ENCODE results near the gene PJVK.

PJVK gene

DNA sequence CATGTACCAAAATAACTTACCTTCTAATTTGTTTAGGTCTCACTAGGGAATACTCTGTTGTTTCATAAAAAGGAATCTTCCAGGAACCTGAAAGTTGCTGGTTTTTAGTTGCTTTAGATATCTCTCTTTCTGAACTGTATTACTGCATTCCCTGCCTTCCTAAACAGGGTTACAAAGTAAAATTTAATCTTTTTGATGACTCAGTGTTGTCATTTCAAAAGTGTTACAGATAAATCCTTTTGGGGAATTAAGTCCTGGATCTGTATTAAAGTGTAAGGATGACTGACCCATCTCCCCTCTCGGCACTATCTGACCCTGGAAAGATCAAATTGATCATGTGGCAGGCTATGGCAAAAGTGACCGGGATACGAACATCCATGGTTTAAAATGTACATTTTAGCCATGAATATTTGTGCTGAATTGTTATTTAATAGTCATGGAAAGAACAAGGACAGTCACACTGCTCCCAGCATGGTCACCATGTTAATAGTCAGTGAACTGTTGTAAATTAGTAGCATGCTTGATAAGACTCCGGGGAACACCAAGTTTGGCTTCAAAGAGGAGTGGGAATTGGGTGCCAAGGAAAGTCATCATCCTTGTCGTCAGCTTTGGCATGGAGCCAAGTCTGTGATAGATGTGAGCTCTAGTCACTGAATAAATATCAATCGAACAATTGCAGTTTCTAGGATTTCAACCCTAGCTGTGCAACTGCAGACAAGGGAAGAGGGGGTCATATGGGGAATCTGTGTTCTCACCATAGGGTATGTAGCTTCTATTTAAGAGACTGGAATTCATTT, 33.3 kb downstream of the PJVK start:
- Mint-ChIP-seq H3K27ac (no peak overlapping the region), H3K4me1 (ENCODE audit: low read depth) (peaks cover 57% of the 10 kb centered on the region)

DNA sequence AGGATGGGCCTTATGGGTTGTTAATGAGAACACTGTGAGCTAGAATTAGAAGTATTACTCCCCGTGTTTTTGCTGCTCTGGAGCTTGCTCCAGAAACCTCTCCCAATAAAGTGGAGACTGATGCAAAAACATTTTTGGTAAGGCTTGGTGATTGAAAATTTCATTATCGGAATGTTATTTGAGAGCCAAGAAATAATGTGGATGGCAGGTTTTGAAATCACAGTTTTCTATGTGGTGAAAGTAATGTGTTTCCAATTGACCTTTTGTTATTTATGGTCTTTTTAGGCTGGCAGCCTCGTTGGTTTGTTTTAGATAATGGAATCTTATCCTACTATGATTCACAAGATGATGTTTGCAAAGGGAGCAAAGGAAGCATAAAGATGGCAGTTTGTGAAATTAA, 34.2 kb downstream of the PJVK start:
- Mint-ChIP-seq H3K27ac (no peak overlapping the region), H3K27me3 (no peaks in the 10 kb centered on the region), H3K36me3 (peaks cover 19% of the 10 kb centered on the region), H3K4me1 (ENCODE audit: low read depth) (peaks cover 53% of the 10 kb centered on the region), H3K9me3 (ENCODE audit: low read depth) (no peaks in the 10 kb centered on the region), H3K4me3 (no peak overlapping the region)

More for the DNA sequence above, 33.3 kb downstream of the PJVK start:
- H3K27me3 Mint-ChIP-seq: no peaks in the 10 kb centered on the region
- H3K9me3 Mint-ChIP-seq (ENCODE audit: low read depth): no peaks in the 10 kb centered on the region
- no peak overlapping the region for H3K4me3 Mint-ChIP-seq
- H3K36me3 Mint-ChIP-seq: peaks cover 15% of the 10 kb centered on the region

DNA sequence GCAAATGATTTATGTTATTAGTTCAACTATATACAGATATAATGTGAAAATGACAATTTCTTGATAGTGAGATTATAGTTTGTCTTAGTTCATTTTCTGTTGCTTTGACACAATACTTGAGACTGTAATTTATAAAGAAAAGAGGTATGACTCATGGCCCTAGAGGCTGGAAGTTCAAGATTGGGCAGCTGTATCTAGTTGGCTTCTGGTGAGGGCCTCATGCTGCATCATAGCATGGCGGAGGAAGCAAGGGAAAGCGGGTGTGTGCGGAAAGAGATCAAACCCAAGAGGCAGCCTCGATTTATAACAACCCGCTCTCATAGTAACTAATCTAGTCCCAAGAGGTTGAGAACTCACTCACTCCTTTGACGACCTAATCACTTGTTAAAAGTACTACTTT, 40.4 kb downstream of the PJVK start:
- no peak overlapping the region for H3K27ac Mint-ChIP-seq
- peaks cover 13% of the 10 kb centered on the region for H3K4me1 Mint-ChIP-seq (ENCODE audit: low read depth)
- H3K27me3 Mint-ChIP-seq: no peaks in the 10 kb centered on the region
- H3K4me3 Mint-ChIP-seq: no peak overlapping the region
- H3K9me3 Mint-ChIP-seq (ENCODE audit: low read depth): no peaks in the 10 kb centered on the region
- peaks cover 23% of the 10 kb centered on the region for H3K36me3 Mint-ChIP-seq

DNA sequence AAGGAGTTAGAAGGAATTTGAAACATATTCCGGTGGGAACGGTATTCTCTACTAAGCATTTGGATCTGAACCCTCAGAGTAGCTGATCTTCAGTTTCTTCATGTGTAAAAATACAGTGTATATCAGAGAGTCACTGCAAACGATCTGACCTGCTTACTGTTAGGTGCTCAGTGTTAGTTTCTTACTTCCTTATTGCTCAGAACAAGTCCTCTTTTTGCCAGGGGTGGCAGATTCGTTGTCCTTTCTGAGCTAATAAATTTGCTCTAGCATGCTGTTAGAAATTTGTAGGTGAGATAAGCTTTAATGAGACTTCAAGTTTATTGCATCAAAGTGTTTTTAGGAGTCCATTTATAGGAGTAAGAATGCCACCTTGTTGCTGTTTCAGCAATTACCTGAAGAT, 44.9 kb downstream of the PJVK start:
- Mint-ChIP-seq H3K36me3 (peaks cover 12% of the 10 kb centered on the region), H3K27me3 (no peaks in the 10 kb centered on the region), H3K4me1 (ENCODE audit: low read depth) (no peaks in the 10 kb centered on the region), H3K27ac (no peak overlapping the region), H3K4me3 (no peak overlapping the region), H3K9me3 (ENCODE audit: low read depth) (no peaks in the 10 kb centered on the region)

DNA sequence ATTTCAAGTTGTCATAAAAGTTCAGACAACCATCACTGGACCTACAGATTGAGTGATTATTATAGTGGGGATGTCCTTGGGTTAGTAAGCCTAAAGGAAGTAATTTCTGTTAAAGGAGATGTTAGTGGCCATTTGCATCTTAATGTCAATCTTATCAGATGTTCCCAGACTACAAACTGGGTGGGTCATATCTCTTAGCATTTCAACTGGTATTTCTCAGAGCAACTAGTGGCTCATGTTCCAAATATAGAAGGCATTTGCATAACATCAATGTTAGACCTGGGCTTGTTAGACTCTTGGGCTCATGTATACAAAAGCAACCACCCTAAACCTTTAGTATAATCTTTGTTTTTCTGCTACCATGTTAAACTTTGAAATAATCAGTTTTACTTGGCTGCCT, 47.0 kb downstream of the PJVK start:
- Mint-ChIP-seq H3K4me1 (ENCODE audit: low read depth) (no peaks in the 10 kb centered on the region), H3K27ac (no peak overlapping the region), H3K27me3 (no peaks in the 10 kb centered on the region), H3K36me3 (peaks cover 17% of the 10 kb centered on the region), H3K9me3 (ENCODE audit: low read depth) (no peaks in the 10 kb centered on the region), H3K4me3 (no peak overlapping the region)

DNA sequence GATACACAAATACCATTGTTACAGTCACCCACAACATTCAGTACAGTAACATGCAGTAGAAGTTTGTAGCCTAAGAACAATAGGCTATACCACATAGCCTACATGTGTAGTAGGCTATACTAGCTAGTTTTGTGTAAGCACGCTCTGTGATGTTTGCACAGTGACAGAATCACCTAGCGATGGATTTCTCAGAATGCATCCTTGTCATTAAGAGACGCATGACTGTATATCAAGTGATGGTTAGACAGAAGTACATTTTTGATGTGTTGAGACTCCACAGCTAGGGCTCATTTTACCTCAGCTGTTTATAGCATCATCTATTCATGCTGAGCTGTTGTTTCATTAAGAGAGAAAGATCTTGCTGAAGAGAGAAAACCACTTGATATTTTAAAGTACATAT, 48.5 kb downstream of the PJVK start:
- peaks cover 18% of the 10 kb centered on the region for H3K36me3 Mint-ChIP-seq

DNA sequence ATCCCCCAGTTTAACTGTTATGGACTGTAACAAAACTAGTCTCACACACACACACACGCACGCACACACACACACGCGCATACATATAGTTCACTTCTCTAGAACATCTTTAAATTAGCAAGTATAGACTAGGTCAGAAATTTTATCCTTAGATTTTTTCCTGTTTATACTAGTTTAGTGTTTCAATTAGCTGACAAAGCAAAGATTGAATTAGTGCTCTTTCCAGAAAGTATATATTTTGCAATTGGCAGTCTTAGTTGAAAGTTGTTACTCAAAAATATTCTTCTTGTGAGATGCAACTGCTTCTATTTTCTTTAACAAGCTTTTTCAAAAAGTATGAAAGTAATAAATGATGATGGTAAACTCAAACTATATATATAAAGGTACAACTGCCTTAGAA, 51.6 kb downstream of the PJVK start:
- no peak overlapping the region for H3K4me3 Mint-ChIP-seq
- H3K9me3 Mint-ChIP-seq (ENCODE audit: low read depth): no peaks in the 10 kb centered on the region
- no peaks in the 10 kb centered on the region for H3K4me1 Mint-ChIP-seq (ENCODE audit: low read depth)
- no peak overlapping the region for H3K27ac Mint-ChIP-seq
- no peaks in the 10 kb centered on the region for H3K27me3 Mint-ChIP-seq
- peaks cover 13% of the 10 kb centered on the region for H3K36me3 Mint-ChIP-seq

More for the DNA sequence above, 48.5 kb downstream of the PJVK start:
- H3K27me3 Mint-ChIP-seq: no peaks in the 10 kb centered on the region
- no peaks in the 10 kb centered on the region for H3K4me1 Mint-ChIP-seq (ENCODE audit: low read depth)
- no peak overlapping the region for H3K4me3 Mint-ChIP-seq
- H3K9me3 Mint-ChIP-seq (ENCODE audit: low read depth): no peaks in the 10 kb centered on the region
- H3K27ac Mint-ChIP-seq: no peak overlapping the region

DNA sequence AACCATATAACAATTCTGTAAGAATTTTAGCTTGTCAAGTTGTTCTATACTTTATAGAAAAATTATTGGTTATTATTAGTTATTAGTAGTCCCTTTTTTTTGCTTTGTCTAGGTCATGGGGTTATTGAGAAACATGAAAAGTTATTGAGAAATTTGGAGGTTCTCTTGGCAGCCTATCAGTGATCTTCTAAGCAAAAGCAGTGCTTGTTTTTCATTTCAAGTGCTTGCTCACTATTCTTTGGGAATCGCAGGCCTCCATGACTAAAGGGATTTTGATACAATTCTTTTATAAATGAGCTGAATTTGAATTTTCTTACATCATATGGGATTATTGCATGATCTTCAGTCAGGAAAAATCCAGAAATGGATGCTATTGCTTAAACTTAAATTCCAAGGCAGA, 54.9 kb downstream of the PJVK start:
- H3K9me3 Mint-ChIP-seq (ENCODE audit: low read depth): no peaks in the 10 kb centered on the region
- no peak overlapping the region for H3K4me3 Mint-ChIP-seq
- H3K27me3 Mint-ChIP-seq: no peaks in the 10 kb centered on the region
- no peak overlapping the region for H3K27ac Mint-ChIP-seq
- H3K4me1 Mint-ChIP-seq (ENCODE audit: low read depth): no peaks in the 10 kb centered on the region
- H3K36me3 Mint-ChIP-seq: peaks cover 8% of the 10 kb centered on the region

DNA sequence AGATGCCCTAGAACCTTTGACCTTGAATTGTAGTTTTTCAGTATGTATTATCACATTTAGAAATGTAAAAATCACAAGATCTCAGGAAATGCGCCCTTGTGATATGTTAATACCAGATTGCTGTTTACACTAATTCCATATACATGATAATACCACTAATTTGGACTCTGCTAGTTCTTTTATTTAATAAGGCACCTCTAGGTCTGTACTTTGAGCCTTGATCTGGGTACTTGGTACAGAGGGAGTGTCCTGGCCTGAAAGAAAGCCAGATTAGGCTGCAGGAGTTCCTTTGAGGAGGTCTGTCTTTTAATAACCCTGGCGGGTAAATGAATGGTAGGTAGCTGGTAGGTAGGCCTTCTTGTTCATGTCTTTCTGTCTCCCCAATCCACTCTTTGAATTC, 55.3 kb downstream of the PJVK start:
- Mint-ChIP-seq H3K27me3 (no peaks in the 10 kb centered on the region), H3K4me1 (ENCODE audit: low read depth) (no peaks in the 10 kb centered on the region), H3K4me3 (no peak overlapping the region), H3K9me3 (ENCODE audit: low read depth) (no peaks in the 10 kb centered on the region), H3K27ac (no peak overlapping the region), H3K36me3 (peaks cover 8% of the 10 kb centered on the region)

DNA sequence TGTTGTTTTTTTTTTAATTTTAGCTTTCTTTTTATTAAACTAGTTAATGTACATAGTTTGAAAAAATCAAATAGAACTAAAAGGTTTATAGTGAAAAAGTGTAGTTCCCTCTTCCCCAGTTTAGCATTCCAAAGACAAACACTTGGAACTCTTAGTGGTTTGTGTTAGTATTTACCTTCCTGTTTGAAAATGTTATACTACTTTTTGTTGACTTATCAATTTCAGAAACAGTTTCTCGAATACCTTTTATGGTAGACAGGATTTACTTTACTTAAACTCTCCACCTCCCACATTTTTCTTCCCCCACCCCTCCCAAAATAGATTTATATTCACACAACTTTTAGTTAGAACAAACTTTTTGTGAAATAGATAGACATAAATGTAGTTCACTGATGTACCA, 55.8 kb downstream of the PJVK start:
- H3K4me1 Mint-ChIP-seq (ENCODE audit: low read depth): no peaks in the 10 kb centered on the region
- H3K27ac Mint-ChIP-seq: no peak overlapping the region
- peaks cover 5% of the 10 kb centered on the region for H3K36me3 Mint-ChIP-seq
- no peak overlapping the region for H3K4me3 Mint-ChIP-seq
- H3K9me3 Mint-ChIP-seq (ENCODE audit: low read depth): no peaks in the 10 kb centered on the region
- no peaks in the 10 kb centered on the region for H3K27me3 Mint-ChIP-seq

DNA sequence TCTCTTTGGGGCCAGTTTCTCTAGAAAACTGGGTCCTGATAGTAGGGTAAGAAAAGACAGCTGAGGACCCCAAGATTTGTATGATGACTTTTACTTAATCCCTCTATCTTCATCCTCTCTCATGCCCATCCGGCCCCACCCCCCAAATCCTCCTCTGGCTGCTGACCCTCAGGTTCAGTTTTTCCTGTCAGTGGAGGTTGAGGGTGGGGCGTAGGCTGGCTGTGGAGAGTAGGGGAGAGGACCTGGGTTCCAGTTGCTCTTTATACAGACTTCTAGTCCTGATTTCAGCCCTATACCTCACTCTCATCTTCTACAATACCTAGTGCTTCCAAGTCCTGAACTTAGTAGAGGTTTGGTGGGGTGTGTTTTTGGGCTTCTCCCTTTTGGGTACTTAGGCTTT, 57.5 kb downstream of the PJVK start:
- Mint-ChIP-seq H3K27ac (no peak overlapping the region), H3K36me3 (peaks cover 8% of the 10 kb centered on the region), H3K4me1 (ENCODE audit: low read depth) (no peaks in the 10 kb centered on the region), H3K9me3 (ENCODE audit: low read depth) (no peaks in the 10 kb centered on the region), H3K4me3 (no peak overlapping the region), H3K27me3 (no peaks in the 10 kb centered on the region)

DNA sequence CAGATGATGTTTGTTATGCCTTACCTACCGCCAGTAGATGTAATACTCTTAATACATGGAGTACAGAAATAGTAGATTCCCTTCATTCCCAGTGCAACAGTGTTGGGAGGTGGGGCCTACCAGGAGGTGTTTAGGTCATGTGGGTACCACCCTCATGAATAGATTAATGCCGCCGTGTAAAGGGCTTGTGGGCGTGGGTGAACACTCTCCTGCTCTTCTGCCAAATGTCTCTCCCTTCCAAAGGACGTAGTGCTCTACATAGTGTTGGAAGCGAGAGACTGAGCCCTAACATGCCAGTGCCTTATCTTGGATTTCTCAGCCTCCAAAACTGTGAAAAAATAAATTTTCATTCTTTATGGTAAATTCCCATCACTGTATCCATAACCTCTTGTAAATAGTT, 59.2 kb downstream of the PJVK start:
- peaks cover 14% of the 10 kb centered on the region for H3K4me1 Mint-ChIP-seq (ENCODE audit: low read depth)
- H3K36me3 Mint-ChIP-seq: peaks cover 7% of the 10 kb centered on the region
- H3K27me3 Mint-ChIP-seq: no peaks in the 10 kb centered on the region
- H3K27ac Mint-ChIP-seq: no peak overlapping the region
- H3K9me3 Mint-ChIP-seq (ENCODE audit: low read depth): no peaks in the 10 kb centered on the region
- no peak overlapping the region for H3K4me3 Mint-ChIP-seq

Measured in activated naive CD8-positive, alpha-beta T cell (primary cell).